Measurements from ENCODE around the gene C5orf15.

GRCh38 chr5:133921979-133922378, 46.4 kb downstream of the C5orf15 start:
- no peak for TF ChIP-seq CTCF (conservative IDR thresholded peaks at IDR 0.05)
- no peak for TF ChIP-seq ZFX (IDR thresholded peaks at IDR 0.05)
